OCI-LY3 (cell line): Measurements from ENCODE around the gene SESTD1.

Experiments used
- H2AFZ ChIP-seq: fragments of 200-600, 300-600 bp; shearing (Covaris generic); 2 replicates; pipeline ENCODE4 v1.6.0; 2014; ENCODE audit warnings: antibody characterized with exemption, low read depth, low read length
- H3K27ac ChIP-seq: fragments of 200-600, 300-600 bp; sonication (generic); 2 replicates; pipeline ENCODE4 v1.5.1; 2014; ENCODE audit warnings: mild to moderate bottlenecking, low read length, moderate library complexity, mixed read lengths
- H3K27me3 ChIP-seq: fragments of 200-600, 300-600 bp; sonication (generic); 2 replicates; pipeline ENCODE4 v1.6.1; 2014; ENCODE audit warnings: low read depth, low read length, mixed read lengths
- H3K36me3 ChIP-seq: fragments of 200-600, 300-600 bp; sonication (generic); replicated peaks from 2 replicates; pipeline ENCODE3; 2014; ENCODE audit warnings: low read depth, low read length, mixed read lengths
- H3K4me1 ChIP-seq: fragments of 300-600, 200-600 bp; sonication (generic); 2 replicates; pipeline ENCODE4 v1.6.1; 2014; ENCODE audit warnings: low read length, mixed read lengths
- H3K4me2 ChIP-seq: fragments of 200-600, 300-600 bp; sonication (generic); 2 replicates; pipeline ENCODE4 v1.6.1; 2014; ENCODE audit warnings: low read length, mixed read lengths
- H3K4me3 ChIP-seq: fragments of 300-600, 200-600 bp; sonication (generic); 2 replicates; pipeline ENCODE4 v1.5.1; 2014; ENCODE audit warnings: antibody characterized with exemption, mild to moderate bottlenecking, low read length, moderate library complexity
- H3K79me2 ChIP-seq: fragments of 300-600, 200-600 bp; shearing (Covaris generic); 2 replicates; pipeline ENCODE4 v1.6.1; 2014; ENCODE audit warnings: mild to moderate bottlenecking, low read length, mixed read lengths
- H3K9ac ChIP-seq: fragments of 300-600, 200-600 bp; shearing (Covaris generic); 2 replicates; pipeline ENCODE4 v1.6.0; 2014; ENCODE audit warnings: mild to moderate bottlenecking, low read length, moderate library complexity
- H3K9me3 ChIP-seq: fragments of 200-600, 300-600 bp; shearing (Covaris generic); 2 replicates; pipeline ENCODE4 v1.6.1; 2014; ENCODE audit warnings: low read length, mixed read lengths; ENCODE audit not compliant: insufficient read depth
- H4K20me1 ChIP-seq: fragments of 200-600, 300-600 bp; sonication (generic); 2 replicates; pipeline ENCODE4 v1.6.1; 2016; ENCODE audit warnings: low read length, mixed read lengths; ENCODE audit not compliant: insufficient read depth
- CTCF ChIP-seq: fragments of 200-600, 300-600 bp; sonication (generic); IDR thresholded peaks from 2 replicates; pipeline ENCODE4 v1.5.1; 2014; ENCODE audit warnings: antibody characterized with exemption, low read length, low read depth
- EZH2phosphoT487 ChIP-seq: fragments of 200-600 bp; shearing (Covaris generic); IDR thresholded peaks from 2 replicates; pipeline ENCODE4 v1.6.1; 2018; ENCODE audit warnings: antibody characterized with exemption, mixed run types, low read depth

SESTD1 gene

GRCh38 chr2:179123272-179123662 lies 141.4 kb downstream of the SESTD1 start:
- Histone ChIP-seq H3K36me3 (no peaks in the 10 kb centered on the region), H3K4me2 (no peak overlapping the region), H3K27me3 (no peaks in the 10 kb centered on the region), H3K79me2 (no peaks in the 10 kb centered on the region), H2AFZ (no peak overlapping the region), H3K4me3 (no peak overlapping the region), H4K20me1 (no peaks in the 10 kb centered on the region), H3K9me3 (no peaks in the 10 kb centered on the region), H3K9ac (no peak overlapping the region), H3K4me1 (peaks cover 20% of the 10 kb centered on the region), H3K27ac (no peak overlapping the region)
- TF ChIP-seq CTCF = no peak
- TF ChIP-seq EZH2phosphoT487 = no peak

- Histone ChIP-seq H4K20me1 (no peaks in the 10 kb centered on the region), H2AFZ (no peak overlapping the region), H3K4me3 (no peak overlapping the region), H3K9me3 (no peaks in the 10 kb centered on the region), H3K27me3 (no peaks in the 10 kb centered on the region), H3K79me2 (no peaks in the 10 kb centered on the region), H3K9ac (no peak overlapping the region), H3K4me1 (peaks cover 11% of the 10 kb centered on the region), H3K27ac (no peak overlapping the region), H3K36me3 (peaks cover 6% of the 10 kb centered on the region), H3K4me2 (no peak overlapping the region)
- TF ChIP-seq EZH2phosphoT487 (no peak), CTCF (no peak)
These were observed 156.9 kb downstream of the SESTD1 start for GRCh38 chr2:179107737-179108136.

- Histone ChIP-seq H2AFZ (no peak overlapping the region), H3K36me3 (peaks cover 6% of the 10 kb centered on the region), H3K4me2 (no peak overlapping the region), H3K9ac (no peak overlapping the region), H3K27me3 (no peaks in the 10 kb centered on the region), H3K9me3 (no peaks in the 10 kb centered on the region), H3K4me1 (peaks cover 20% of the 10 kb centered on the region), H3K79me2 (no peaks in the 10 kb centered on the region), H3K4me3 (no peak overlapping the region), H4K20me1 (no peaks in the 10 kb centered on the region), H3K27ac (no peak overlapping the region)
- TF ChIP-seq CTCF (no peak), EZH2phosphoT487 (no peak)
These were observed 157.8 kb downstream of the SESTD1 start for GRCh38 chr2:179106676-179107428.

GRCh38 chr2:179106342-179106675 lies 158.3 kb downstream of the SESTD1 start:
- Histone ChIP-seq H3K4me3 (no peak overlapping the region), H4K20me1 (no peaks in the 10 kb centered on the region), H3K27ac (no peak overlapping the region), H3K9ac (no peak overlapping the region), H3K4me2 (no peak overlapping the region), H3K79me2 (no peaks in the 10 kb centered on the region), H3K9me3 (no peaks in the 10 kb centered on the region), H3K4me1 (peaks cover 21% of the 10 kb centered on the region), H3K27me3 (no peaks in the 10 kb centered on the region), H3K36me3 (peaks cover 6% of the 10 kb centered on the region), H2AFZ (no peak overlapping the region)
- no peak for TF ChIP-seq EZH2phosphoT487
- no peak for TF ChIP-seq CTCF
